SU-DHL-6 (cell line): ENCODE results near the gene RPL18.

Source experiments
- EZH2phosphoT487 ChIP-seq: fragments of 200-600 bp; sonication (generic), shearing (Covaris generic); conservative IDR thresholded peaks from 2 replicates; pipeline ENCODE4 v1.6.1; 2018; ENCODE audit warnings: mild to moderate bottlenecking, antibody characterized with exemption, low read length, moderate library complexity, mixed read lengths
- TF ChIP-seq, protein P1 (sequence below): fragments of 200-600 bp; sonication (generic); IDR thresholded peaks from one replicate; pipeline ENCODE4 v1.5.1; 2017; ENCODE audit warnings: antibody characterized with exemption, mild to moderate bottlenecking, low read length, moderate library complexity; ENCODE audit not compliant: insufficient read depth, poor library complexity, severe bottlenecking

DNA sequence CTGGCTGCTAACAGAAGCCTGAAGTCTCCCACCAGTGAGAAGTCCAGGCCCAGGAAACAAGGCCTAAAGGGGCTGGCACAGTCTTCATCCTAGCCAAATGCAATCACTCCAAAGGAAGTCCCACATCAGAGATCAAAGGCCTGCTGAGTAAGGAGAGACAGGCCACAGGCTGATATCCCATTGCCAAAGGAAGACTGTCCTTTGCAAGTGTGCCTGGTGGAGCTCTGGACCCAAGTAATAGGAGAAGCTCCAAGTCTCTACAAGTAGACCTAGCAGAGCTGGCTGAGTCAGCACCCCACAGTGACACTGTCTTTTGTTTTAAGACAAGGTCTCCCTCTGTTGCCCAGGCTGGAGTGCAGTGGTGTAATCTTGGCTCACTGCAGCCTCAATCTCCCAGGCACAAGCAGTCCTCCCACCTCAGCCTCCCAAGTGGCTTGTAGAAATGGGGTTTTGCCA is 13.7 kb upstream of the RPL18 start:
- TF ChIP-seq, protein P1, sequence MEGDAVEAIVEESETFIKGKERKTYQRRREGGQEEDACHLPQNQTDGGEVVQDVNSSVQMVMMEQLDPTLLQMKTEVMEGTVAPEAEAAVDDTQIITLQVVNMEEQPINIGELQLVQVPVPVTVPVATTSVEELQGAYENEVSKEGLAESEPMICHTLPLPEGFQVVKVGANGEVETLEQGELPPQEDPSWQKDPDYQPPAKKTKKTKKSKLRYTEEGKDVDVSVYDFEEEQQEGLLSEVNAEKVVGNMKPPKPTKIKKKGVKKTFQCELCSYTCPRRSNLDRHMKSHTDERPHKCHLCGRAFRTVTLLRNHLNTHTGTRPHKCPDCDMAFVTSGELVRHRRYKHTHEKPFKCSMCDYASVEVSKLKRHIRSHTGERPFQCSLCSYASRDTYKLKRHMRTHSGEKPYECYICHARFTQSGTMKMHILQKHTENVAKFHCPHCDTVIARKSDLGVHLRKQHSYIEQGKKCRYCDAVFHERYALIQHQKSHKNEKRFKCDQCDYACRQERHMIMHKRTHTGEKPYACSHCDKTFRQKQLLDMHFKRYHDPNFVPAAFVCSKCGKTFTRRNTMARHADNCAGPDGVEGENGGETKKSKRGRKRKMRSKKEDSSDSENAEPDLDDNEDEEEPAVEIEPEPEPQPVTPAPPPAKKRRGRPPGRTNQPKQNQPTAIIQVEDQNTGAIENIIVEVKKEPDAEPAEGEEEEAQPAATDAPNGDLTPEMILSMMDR = no peak
- TF ChIP-seq EZH2phosphoT487 = no peak
